Keratinocyte (primary cell): ENCODE results near the gene PCBP2.

ENCODE experiments used
- EZH2 ChIP-seq: IDR thresholded peaks from one replicate; pipeline ENCODE4 v1.6.1; 2012; ENCODE audit warnings: inconsistent platforms, mild to moderate bottlenecking, low read length, moderate library complexity
- TF ChIP-seq, protein P1 (sequence below), 3 experiments: IDR thresholded peaks in 1 of 3; conservative IDR thresholded peaks in 1 of 3; optimal IDR thresholded peaks in 1 of 3; 2 replicates in 2 of 3; 3 replicates in 1 of 3; pipeline versions ENCODE3 to v1.5.1; 2011; ENCODE audit warnings: low read length in 3 of 3, mild to moderate bottlenecking in 3 of 3, moderate library complexity in 2 of 3, control low read depth in 1 of 3, inconsistent platforms in 1 of 3; ENCODE audit not compliant: insufficient read depth in 2 of 3; ENCODE audit errors: extremely low read depth in 1 of 3

DNA sequence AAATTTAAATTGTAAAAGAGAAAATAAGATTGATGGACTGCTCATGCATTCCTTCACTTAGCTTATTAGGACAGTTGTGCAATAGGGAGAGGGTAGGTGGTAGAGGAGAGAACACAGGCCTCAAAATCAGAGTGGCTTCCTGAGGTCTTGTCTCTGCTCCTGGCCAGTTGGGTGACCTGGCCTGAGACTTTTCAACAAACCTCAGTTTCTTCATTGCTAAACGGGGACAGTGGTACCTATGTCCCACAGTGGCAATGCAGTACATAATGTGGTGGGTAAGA is 44.8 kb downstream of the PCBP2 start:
- TF ChIP-seq, protein P1, sequence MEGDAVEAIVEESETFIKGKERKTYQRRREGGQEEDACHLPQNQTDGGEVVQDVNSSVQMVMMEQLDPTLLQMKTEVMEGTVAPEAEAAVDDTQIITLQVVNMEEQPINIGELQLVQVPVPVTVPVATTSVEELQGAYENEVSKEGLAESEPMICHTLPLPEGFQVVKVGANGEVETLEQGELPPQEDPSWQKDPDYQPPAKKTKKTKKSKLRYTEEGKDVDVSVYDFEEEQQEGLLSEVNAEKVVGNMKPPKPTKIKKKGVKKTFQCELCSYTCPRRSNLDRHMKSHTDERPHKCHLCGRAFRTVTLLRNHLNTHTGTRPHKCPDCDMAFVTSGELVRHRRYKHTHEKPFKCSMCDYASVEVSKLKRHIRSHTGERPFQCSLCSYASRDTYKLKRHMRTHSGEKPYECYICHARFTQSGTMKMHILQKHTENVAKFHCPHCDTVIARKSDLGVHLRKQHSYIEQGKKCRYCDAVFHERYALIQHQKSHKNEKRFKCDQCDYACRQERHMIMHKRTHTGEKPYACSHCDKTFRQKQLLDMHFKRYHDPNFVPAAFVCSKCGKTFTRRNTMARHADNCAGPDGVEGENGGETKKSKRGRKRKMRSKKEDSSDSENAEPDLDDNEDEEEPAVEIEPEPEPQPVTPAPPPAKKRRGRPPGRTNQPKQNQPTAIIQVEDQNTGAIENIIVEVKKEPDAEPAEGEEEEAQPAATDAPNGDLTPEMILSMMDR (optimal IDR thresholded peaks at IDR 0.05 in 1 of 3, IDR thresholded peaks at IDR 0.05 in 1 of 3, conservative IDR thresholded peaks at IDR 0.05 in 1 of 3; ENCODE audit: extremely low read depth in 1 of 3, insufficient read depth in 2 of 3, low read length in 3 of 3), result no peak
- TF ChIP-seq EZH2, result no peak
